PC-9 (cell line): ENCODE measurements around the gene RGS3. TPM values are rescaled to one million over a fixed set of nuclear protein-coding genes. Genes with fewer than 3 reads are reported as not detected.

Experiments
- BruUV-seq: library from RNA; stranded (reverse); fragments of 400-500 nt; replicated peaks from 2 replicates; lab custom pipeline; 2021; lab: Mats Ljungman, UMichigan
- CTCF ChIA-PET: fragments of 300-600 bp; sonication (Branson Sonifier 250); formaldehyde crosslinking; loops from one replicate; lab custom pipeline; 2022; ENCODE audit warnings: antibody characterized with exemption; lab: Charles Lee
- POLR2A ChIA-PET: fragments of 300-600 bp; sonication (Branson Sonifier 250); formaldehyde crosslinking; loops from one replicate; lab custom pipeline; 2022; ENCODE audit warnings: antibody characterized with exemption; ENCODE audit not compliant: unreplicated experiment; lab: Charles Lee
- DNase-seq, 2 experiments: peaks; one replicate each; pipeline versions ENCODE4 v3.0.0 to v3.0.0-alpha.2; 2015 to 2022; ENCODE audit warnings: mixed read lengths in 1 of 2
- H2AFZ ChIP-seq: fragments of 200-600 bp; sonication (generic); 2 replicates; pipeline ENCODE4 v1.8.1; 2017; ENCODE audit warnings: antibody characterized with exemption
- H3F3A ChIP-seq: fragments of 200-600 bp; sonication (generic); 2 replicates; pipeline ENCODE4 v1.8.1; 2017; ENCODE audit warnings: antibody characterized with exemption, mild to moderate bottlenecking, low read depth; ENCODE audit not compliant: insufficient read depth
- H3K27ac ChIP-seq: fragments of 200-600 bp; sonication (generic); 2 replicates; pipeline ENCODE4 v1.6.1; 2016; ENCODE audit warnings: mixed run types
- H3K27me3 ChIP-seq: fragments of 200-600 bp; sonication (generic); 2 replicates; pipeline ENCODE4 v1.6.1; 2016; ENCODE audit warnings: low read depth, mixed run types; ENCODE audit not compliant: insufficient read depth
- H3K36me3 ChIP-seq: fragments of 200-600 bp; sonication (generic); 2 replicates; pipeline ENCODE4 v1.6.1; 2016; ENCODE audit warnings: low read depth, mixed run types
- H3K4me1 ChIP-seq: fragments of 200-600 bp; sonication (generic); replicated peaks from 2 replicates; pipeline ENCODE4 v1.6.1; 2016; ENCODE audit warnings: mixed run types; ENCODE audit not compliant: insufficient read depth
- H3K4me2 ChIP-seq: fragments of 200-600 bp; sonication (generic); 2 replicates; pipeline ENCODE4 v1.6.1; 2017; ENCODE audit warnings: mixed run types
- H3K4me3 ChIP-seq: fragments of 200-600 bp; sonication (generic); 2 replicates; pipeline ENCODE4 v1.6.1; 2016; ENCODE audit warnings: mixed run types
- H3K79me2 ChIP-seq: fragments of 200-600 bp; sonication (generic); 2 replicates; pipeline ENCODE4 v1.6.1; 2017; ENCODE audit warnings: low read depth, mixed run types
- H3K9me2 ChIP-seq: fragments of 200-600 bp; sonication (generic); 2 replicates; pipeline ENCODE4 v1.8.1; 2017; ENCODE audit warnings: mild to moderate bottlenecking; ENCODE audit not compliant: insufficient read depth
- H3K9me3 ChIP-seq: fragments of 200-600 bp; sonication (generic); 2 replicates; pipeline ENCODE4 v1.8.1; 2016; ENCODE audit warnings: low read depth; ENCODE audit not compliant: insufficient read depth
- H4K20me1 ChIP-seq: fragments of 200-600 bp; sonication (generic); 2 replicates; pipeline ENCODE4 v1.8.1; 2017; ENCODE audit not compliant: insufficient read depth
- CTCF ChIP-seq: fragments of 200-600 bp; sonication (generic); conservative IDR thresholded peaks from 2 replicates; pipeline ENCODE4 v1.6.1; 2017; ENCODE audit warnings: mixed run types, antibody characterized with exemption, mild to moderate bottlenecking, moderate library complexity
- EZH2 ChIP-seq: fragments of 200-600 bp; sonication (generic); IDR thresholded peaks from 2 replicates; pipeline ENCODE4 v1.8.0; 2017; ENCODE audit warnings: antibody characterized with exemption, low read depth
- intact Hi-C: fragments of 100-400 bp; cut with micrococcal nuclease; formaldehyde crosslinking; loops from one replicate; pipeline ENCODE4 v1.10.0; 2022; ENCODE audit not compliant: unreplicated experiment
- total RNA-seq: library from RNA; stranded (reverse); gene quantifications from 2 replicates; pipeline ENCODE4 v1.2.3, GENCODE V29; 2021

The RGS3 gene
- total RNA-seq, 1 experiment from 2014 or later: 75.8 TPM

GRCh38 chr9:113599646-113600022, 136.1 kb downstream of the RGS3 start:
- Histone ChIP-seq H3K4me2 (no peak overlapping the region), H3K27me3 (no peaks in the 10 kb centered on the region), H3K27ac (no peak overlapping the region), H3F3A (no peaks in the 10 kb centered on the region), H3K36me3 (no peaks in the 10 kb centered on the region), H3K9me2 (no peaks in the 10 kb centered on the region), H3K79me2 (no peaks in the 10 kb centered on the region), H2AFZ (no peak overlapping the region), H3K4me3 (no peak overlapping the region), H3K4me1 (peaks cover 10% of the 10 kb centered on the region; the same call in 1 of the 2 replicates), H3K9me3 (no peaks in the 10 kb centered on the region), H4K20me1 (no peaks in the 10 kb centered on the region)
- ChIA-PET POLR2A (no interaction called here), CTCF (no interaction called here)
- no TSS peak for BruUV-seq
- no peak for DNase-seq
- TF ChIP-seq EZH2: no peak
- TF ChIP-seq CTCF: no peak
- intact Hi-C loops: no loop called here

GRCh38 chr9:113600023-113600823, 136.7 kb downstream of the RGS3 start:
- Histone ChIP-seq H3K36me3 (no peaks in the 10 kb centered on the region), H3K4me3 (no peak overlapping the region), H3K27me3 (no peaks in the 10 kb centered on the region), H4K20me1 (no peaks in the 10 kb centered on the region), H3K27ac (no peak overlapping the region), H3K4me2 (no peak overlapping the region), H3K79me2 (no peaks in the 10 kb centered on the region), H3K9me3 (no peaks in the 10 kb centered on the region), H3K4me1 (peaks cover 10% of the 10 kb centered on the region; the same call in 1 of the 2 replicates), H3F3A (no peaks in the 10 kb centered on the region), H2AFZ (no peak overlapping the region), H3K9me2 (no peaks in the 10 kb centered on the region)
- DNase-seq: peak in 1 of 2 experiments; percentile 22
- TF ChIP-seq CTCF: no peak
- TF ChIP-seq EZH2: no peak
- BruUV-seq: no TSS peak
- CTCF ChIA-PET: no interaction called here
- intact Hi-C loops: no loop called here
- POLR2A ChIA-PET: interaction anchor here (0.7 kb wide), 1 partner anchor 69 kb away, joined by 5 read pairs; no protein-coding TSS in a partner anchor

- Histone ChIP-seq H3K9me3 (no peaks in the 10 kb centered on the region; the same call in 1 of the 2 replicates), H3K27ac (no peak overlapping the region), H3K79me2 (no peaks in the 10 kb centered on the region), H3F3A (no peaks in the 10 kb centered on the region), H3K36me3 (no peaks in the 10 kb centered on the region), H3K4me2 (no peak overlapping the region), H3K4me3 (no peak overlapping the region), H4K20me1 (no peaks in the 10 kb centered on the region), H3K9me2 (no peaks in the 10 kb centered on the region), H3K4me1 (peaks cover 10% of the 10 kb centered on the region; the same call in 1 of the 2 replicates), H2AFZ (no peak overlapping the region), H3K27me3 (no peaks in the 10 kb centered on the region)
- intact Hi-C loops: no loop called here
- POLR2A ChIA-PET: interaction anchor here (0.7 kb wide), 1 partner anchor 70 kb away, joined by 5 read pairs; no protein-coding TSS in a partner anchor
- CTCF ChIA-PET: no interaction called here
- no TSS peak for BruUV-seq
- DNase-seq: peak in 1 of 2 experiments; percentile 25
- TF ChIP-seq CTCF (no peak), EZH2 (no peak)
Measured at GRCh38 chr9:113600871-113601614, 137.5 kb downstream of the RGS3 start.
